ENCODE results near the gene KCTD12.

GRCh38 chr13:76830805-76831204, 55.4 kb downstream of the KCTD12 start:
- TF ChIP-seq CTCF (IDR thresholded peaks at IDR 0.05; ENCODE audit: low read length) (no peak), EZH2 (IDR thresholded peaks at IDR 0.05; ENCODE audit: borderline replicate concordance, low read length) (no peak)

Data from OCI-LY1 (cell line).